ENCODE measurements around the gene STRIP2.
A peak's percentile ranks its signal among the peaks of the same experiment; 100 is the strongest.

STRIP2 gene

DNA sequence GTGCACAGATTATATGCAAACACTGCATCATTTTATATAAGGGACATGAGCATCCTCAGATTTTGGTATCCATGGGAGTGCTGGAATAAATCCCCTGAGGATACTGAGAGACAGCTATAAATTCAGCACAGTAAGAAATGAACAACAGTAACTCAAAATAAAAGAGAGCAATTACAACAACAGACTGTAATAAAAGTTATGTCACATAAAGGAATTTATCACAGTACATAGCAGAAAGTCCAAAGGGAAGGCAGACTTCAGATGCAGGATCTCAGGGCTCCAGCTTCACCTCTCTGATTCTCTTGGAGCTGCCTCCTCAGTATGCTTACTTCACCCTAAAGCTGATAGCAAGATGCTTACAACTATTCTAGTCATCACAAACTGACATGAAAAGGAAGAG, 43.9 kb upstream of the STRIP2 start:
- H3K36me3 ChIP-seq (ENCODE audit: control insufficient read depth in 2 of 2, insufficient read depth in 1 of 2, low read length in 2 of 2), result peaks cover 0 to 3% of the 10 kb centered on the region in 2 experiments; a peak in 1 of 3 replicates
- CTCF ChIA-PET, result interaction anchor here (0.5 to 6.2 kb wide), 5 partner anchors 11 to 87 kb away, joined by 5 to 52 read pairs (median 6); no protein-coding TSS in a partner anchor
- H3K4me3 ChIP-seq (ENCODE audit: low read depth, low read length), result no peak overlapping the region
- no peaks in the 10 kb centered on the region for H3K4me1 ChIP-seq (ENCODE audit: control insufficient read depth, insufficient read depth, low read length)
- no peaks in the 10 kb centered on the region for H3K9me3 ChIP-seq (ENCODE audit: control insufficient read depth, insufficient read depth, low read depth, low read length)
- no peak overlapping the region for H3K27ac ChIP-seq (ENCODE audit: extremely low read depth, low read depth, low read length)
- POLR2A ChIA-PET, result no interaction called here
- TF ChIP-seq FEZF1 (tag by site-specific recombination; IDR thresholded peaks at IDR 0.05) (peak; percentile 61), ZNF416 (tag by site-specific recombination; IDR thresholded peaks at IDR 0.05) (no peak)

DNA sequence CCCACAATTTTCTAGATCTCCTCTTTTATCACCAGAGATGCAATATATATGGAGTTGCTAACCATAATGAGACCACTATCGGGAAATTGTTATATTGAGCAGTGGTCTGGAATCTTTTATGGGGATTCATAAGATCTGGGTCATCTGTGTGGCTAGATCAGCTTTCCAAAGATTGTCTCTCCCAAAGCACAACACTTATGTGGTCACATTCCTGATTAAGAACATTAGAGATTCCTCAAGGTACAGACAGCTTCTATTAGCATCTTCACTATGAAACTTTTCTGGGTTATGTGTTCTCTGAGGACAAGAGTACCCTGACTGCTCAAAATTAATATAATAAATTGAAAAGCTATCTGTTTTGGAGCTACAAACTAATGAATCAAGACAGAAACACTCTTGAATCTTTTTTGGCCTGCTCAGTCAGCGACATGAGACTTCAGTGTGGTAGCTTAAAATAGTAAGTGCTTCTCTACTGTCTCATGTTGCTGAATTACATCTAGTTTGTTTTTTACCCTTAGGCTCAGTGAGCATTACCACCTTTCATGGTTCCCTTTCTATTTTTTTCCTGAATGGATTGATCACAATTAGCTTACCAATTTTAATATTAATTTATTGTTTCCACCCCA, 42.6 kb upstream of the STRIP2 start:
- no peak overlapping the region for H3K27ac ChIP-seq (ENCODE audit: extremely low read depth, low read depth, low read length)
- TF ChIP-seq ZNF19 (tag by site-specific recombination; IDR thresholded peaks at IDR 0.05; ENCODE audit: low read depth) (no peak), ZNF768 (tag by site-specific recombination; IDR thresholded peaks at IDR 0.05) (no peak), ZNF223 (tag by site-specific recombination; IDR thresholded peaks at IDR 0.05) (no peak), GLIS1 (tag by site-specific recombination; IDR thresholded peaks at IDR 0.05) (no peak), SCRT2 (tag by site-specific recombination; IDR thresholded peaks at IDR 0.05) (no peak), ZNF133 (tag by site-specific recombination; IDR thresholded peaks at IDR 0.05) (no peak), ZNF426 (tag by site-specific recombination; IDR thresholded peaks at IDR 0.05) (no peak), ZNF76 (tag by site-specific recombination; IDR thresholded peaks at IDR 0.05; ENCODE audit: borderline replicate concordance, low read depth) (no peak), ZNF701 (tag by site-specific recombination; IDR thresholded peaks at IDR 0.05) (no peak), ZNF274 (IDR thresholded peaks at IDR 0.05; ENCODE audit: low read length) (no peak), ZNF274 (tag by site-specific recombination; IDR thresholded peaks at IDR 0.05; ENCODE audit: borderline replicate concordance) (no peak), BCL11A (tag by site-specific recombination; IDR thresholded peaks at IDR 0.05; ENCODE audit: low read depth) (no peak), ZNF558 (tag by site-specific recombination; IDR thresholded peaks at IDR 0.05) (no peak), ZNF624 (tag by site-specific recombination; IDR thresholded peaks at IDR 0.05) (no peak)
- TF ChIP-seq, protein P1, sequence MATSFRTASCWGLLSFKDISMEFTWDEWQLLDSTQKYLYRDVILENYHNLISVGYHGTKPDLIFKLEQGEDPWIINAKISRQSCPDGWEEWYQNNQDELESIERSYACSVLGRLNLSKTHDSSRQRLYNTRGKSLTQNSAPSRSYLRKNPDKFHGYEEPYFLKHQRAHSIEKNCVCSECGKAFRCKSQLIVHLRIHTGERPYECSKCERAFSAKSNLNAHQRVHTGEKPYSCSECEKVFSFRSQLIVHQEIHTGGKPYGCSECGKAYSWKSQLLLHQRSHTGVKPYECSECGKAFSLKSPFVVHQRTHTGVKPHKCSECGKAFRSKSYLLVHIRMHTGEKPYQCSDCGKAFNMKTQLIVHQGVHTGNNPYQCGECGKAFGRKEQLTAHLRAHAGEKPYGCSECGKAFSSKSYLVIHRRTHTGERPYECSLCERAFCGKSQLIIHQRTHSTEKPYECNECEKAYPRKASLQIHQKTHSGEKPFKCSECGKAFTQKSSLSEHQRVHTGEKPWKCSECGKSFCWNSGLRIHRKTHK (tag by site-specific recombination; IDR thresholded peaks at IDR 0.05), result no peak
- TF ChIP-seq, protein P2, sequence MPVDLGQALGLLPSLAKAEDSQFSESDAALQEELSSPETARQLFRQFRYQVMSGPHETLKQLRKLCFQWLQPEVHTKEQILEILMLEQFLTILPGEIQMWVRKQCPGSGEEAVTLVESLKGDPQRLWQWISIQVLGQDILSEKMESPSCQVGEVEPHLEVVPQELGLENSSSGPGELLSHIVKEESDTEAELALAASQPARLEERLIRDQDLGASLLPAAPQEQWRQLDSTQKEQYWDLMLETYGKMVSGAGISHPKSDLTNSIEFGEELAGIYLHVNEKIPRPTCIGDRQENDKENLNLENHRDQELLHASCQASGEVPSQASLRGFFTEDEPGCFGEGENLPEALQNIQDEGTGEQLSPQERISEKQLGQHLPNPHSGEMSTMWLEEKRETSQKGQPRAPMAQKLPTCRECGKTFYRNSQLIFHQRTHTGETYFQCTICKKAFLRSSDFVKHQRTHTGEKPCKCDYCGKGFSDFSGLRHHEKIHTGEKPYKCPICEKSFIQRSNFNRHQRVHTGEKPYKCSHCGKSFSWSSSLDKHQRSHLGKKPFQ (tag by site-specific recombination; IDR thresholded peaks at IDR 0.05), result no peak
- TF ChIP-seq, protein P3, sequence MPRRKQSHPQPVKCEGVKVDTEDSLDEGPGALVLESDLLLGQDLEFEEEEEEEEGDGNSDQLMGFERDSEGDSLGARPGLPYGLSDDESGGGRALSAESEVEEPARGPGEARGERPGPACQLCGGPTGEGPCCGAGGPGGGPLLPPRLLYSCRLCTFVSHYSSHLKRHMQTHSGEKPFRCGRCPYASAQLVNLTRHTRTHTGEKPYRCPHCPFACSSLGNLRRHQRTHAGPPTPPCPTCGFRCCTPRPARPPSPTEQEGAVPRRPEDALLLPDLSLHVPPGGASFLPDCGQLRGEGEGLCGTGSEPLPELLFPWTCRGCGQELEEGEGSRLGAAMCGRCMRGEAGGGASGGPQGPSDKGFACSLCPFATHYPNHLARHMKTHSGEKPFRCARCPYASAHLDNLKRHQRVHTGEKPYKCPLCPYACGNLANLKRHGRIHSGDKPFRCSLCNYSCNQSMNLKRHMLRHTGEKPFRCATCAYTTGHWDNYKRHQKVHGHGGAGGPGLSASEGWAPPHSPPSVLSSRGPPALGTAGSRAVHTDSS (tag by site-specific recombination; IDR thresholded peaks at IDR 0.05), result no peak
- TF ChIP-seq, protein P4, sequence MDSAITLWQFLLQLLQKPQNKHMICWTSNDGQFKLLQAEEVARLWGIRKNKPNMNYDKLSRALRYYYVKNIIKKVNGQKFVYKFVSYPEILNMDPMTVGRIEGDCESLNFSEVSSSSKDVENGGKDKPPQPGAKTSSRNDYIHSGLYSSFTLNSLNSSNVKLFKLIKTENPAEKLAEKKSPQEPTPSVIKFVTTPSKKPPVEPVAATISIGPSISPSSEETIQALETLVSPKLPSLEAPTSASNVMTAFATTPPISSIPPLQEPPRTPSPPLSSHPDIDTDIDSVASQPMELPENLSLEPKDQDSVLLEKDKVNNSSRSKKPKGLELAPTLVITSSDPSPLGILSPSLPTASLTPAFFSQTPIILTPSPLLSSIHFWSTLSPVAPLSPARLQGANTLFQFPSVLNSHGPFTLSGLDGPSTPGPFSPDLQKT (IDR thresholded peaks at IDR 0.05; ENCODE audit: borderline replicate concordance, low read depth, low read length), result no peak
- peaks cover 0 to 3% of the 10 kb centered on the region in 2 experiments; a peak in 1 of 3 replicates for H3K36me3 ChIP-seq (ENCODE audit: control insufficient read depth in 2 of 2, insufficient read depth in 1 of 2, low read length in 2 of 2)
- H3K9me3 ChIP-seq (ENCODE audit: control insufficient read depth, insufficient read depth, low read depth, low read length), result no peaks in the 10 kb centered on the region
- ChIA-PET CTCF (interaction anchor here (0.7 to 6.2 kb wide), 4 partner anchors 10 to 1342 kb away, joined by 4 to 52 read pairs (median 14); no protein-coding TSS in a partner anchor), POLR2A (no interaction called here)
- no peaks in the 10 kb centered on the region for H3K4me1 ChIP-seq (ENCODE audit: control insufficient read depth, insufficient read depth, low read length)
- H3K4me3 ChIP-seq (ENCODE audit: low read depth, low read length), result no peak overlapping the region

Data from HEK293 (cell line).